Karpas-422 (cell line): ENCODE results near the gene SESN3. TPM values are rescaled to one million over a fixed set of nuclear protein-coding genes. Genes with fewer than 3 reads are reported as not detected.

Experiments used
- DNase-seq: peaks from one replicate; pipeline ENCODE4 v3.0.0-alpha.2; 2015
- H2AFZ ChIP-seq: fragments of 200-600 bp; sonication (generic); 2 replicates; pipeline ENCODE4 v1.6.1; 2014; ENCODE audit warnings: antibody characterized with exemption, low read length, mixed read lengths
- H3K27ac ChIP-seq: fragments of 200-600 bp; sonication (generic); 2 replicates; pipeline ENCODE4 v1.5.1; 2014; ENCODE audit warnings: mild to moderate bottlenecking, low read length, moderate library complexity
- H3K27me3 ChIP-seq: fragments of 200-600 bp; sonication (generic); 2 replicates; pipeline ENCODE4 v1.6.1; 2014; ENCODE audit warnings: low read length, mixed read lengths
- H3K36me3 ChIP-seq: fragments of 200-600 bp; sonication (generic); 2 replicates; pipeline ENCODE4 v1.6.1; 2014; ENCODE audit warnings: low read length, mixed read lengths; ENCODE audit not compliant: insufficient read depth
- H3K4me1 ChIP-seq: fragments of 200-600 bp; sonication (generic); 2 replicates; pipeline ENCODE4 v1.6.1; 2014; ENCODE audit warnings: mild to moderate bottlenecking, low read length, mixed read lengths
- H3K4me2 ChIP-seq: fragments of 200-600 bp; sonication (generic); 2 replicates; pipeline ENCODE4 v1.6.1; 2014; ENCODE audit warnings: low read length, low read depth, mild to moderate bottlenecking; ENCODE audit not compliant: poor library complexity, severe bottlenecking
- H3K4me3 ChIP-seq: fragments of 200-600 bp; sonication (generic); 2 replicates; pipeline ENCODE4 v1.5.1; 2014; ENCODE audit warnings: mild to moderate bottlenecking, antibody characterized with exemption, low read length, mixed read lengths
- H3K79me2 ChIP-seq: fragments of 200-600 bp; sonication (generic); 2 replicates; pipeline ENCODE4 v1.6.1; 2014; ENCODE audit warnings: mild to moderate bottlenecking, low read length, mixed read lengths
- H3K9ac ChIP-seq: fragments of 200-600 bp; sonication (generic); 2 replicates; pipeline ENCODE4 v1.6.0; 2014; ENCODE audit warnings: low read length
- H3K9me2 ChIP-seq: fragments of 200-600 bp; sonication (generic), shearing (Covaris generic); replicated peaks from 2 replicates; pipeline ENCODE4 v1.6.0; 2014; ENCODE audit warnings: mild to moderate bottlenecking, low read length, moderate library complexity; ENCODE audit not compliant: insufficient read depth
- H3K9me3 ChIP-seq: fragments of 300-700, 200-600 bp; sonication (generic); 2 replicates; pipeline ENCODE4 v1.6.1; 2014; ENCODE audit warnings: low read length, mixed read lengths
- H4K20me1 ChIP-seq: fragments of 200-600 bp; sonication (generic); 2 replicates; pipeline ENCODE4 v1.6.1; 2014; ENCODE audit warnings: mild to moderate bottlenecking, antibody characterized with exemption, low read length, low read depth; ENCODE audit not compliant: insufficient read depth
- total RNA-seq: library from RNA; depleted of rRNA; stranded (reverse); fragments of >200 nt; shearing (Covaris generic); gene quantifications from 2 replicates; pipeline ENCODE4 v1.2.3, GENCODE V29; 2014; ENCODE audit warnings: low replicate concordance

SESN3 gene
- total RNA-seq, 1 experiment from 2014 or later, result 58.9 TPM

GRCh38 chr11:95245581-95245980 lies 14.6 kb upstream of the SESN3 start:
- H3K27me3 ChIP-seq, result no peaks in the 10 kb centered on the region
- DNase-seq, result no peak
- H3K9ac ChIP-seq, result no peak overlapping the region
- peaks cover 46% of the 10 kb centered on the region for H3K4me1 ChIP-seq
- H3K79me2 ChIP-seq, result no peaks in the 10 kb centered on the region
- no peak overlapping the region for H3K4me2 ChIP-seq
- H3K27ac ChIP-seq, result no peak overlapping the region
- H3K9me2 ChIP-seq, result no peaks in the 10 kb centered on the region; the same call in 1 of the 2 replicates
- no peaks in the 10 kb centered on the region for H3K36me3 ChIP-seq
- H3K9me3 ChIP-seq, result no peaks in the 10 kb centered on the region
- no peaks in the 10 kb centered on the region for H4K20me1 ChIP-seq
- H3K4me3 ChIP-seq, result no peak overlapping the region
- H2AFZ ChIP-seq, result no peak overlapping the region

- Histone ChIP-seq H3K36me3 (no peaks in the 10 kb centered on the region), H4K20me1 (no peaks in the 10 kb centered on the region), H3K9me3 (no peaks in the 10 kb centered on the region), H3K79me2 (no peaks in the 10 kb centered on the region), H3K9ac (no peak overlapping the region), H3K9me2 (no peaks in the 10 kb centered on the region; the same call in 1 of the 2 replicates), H2AFZ (no peak overlapping the region), H3K4me2 (no peak overlapping the region), H3K27me3 (no peaks in the 10 kb centered on the region), H3K4me1 (peaks cover 46% of the 10 kb centered on the region), H3K4me3 (no peak overlapping the region), H3K27ac (no peak overlapping the region)
- DNase-seq, result no peak
Measured at GRCh38 chr11:95245038-95245437, 14.0 kb upstream of the SESN3 start.

- Histone ChIP-seq H3K9ac (no peak overlapping the region), H3K27me3 (no peaks in the 10 kb centered on the region), H2AFZ (0 out of 2 replicates have a peak overlapping the region, but pooled peaks have one; percentile 2), H3K4me1 (peaks cover 35% of the 10 kb centered on the region), H3K4me3 (no peak overlapping the region), H3K27ac (no peak overlapping the region), H3K9me2 (no peaks in the 10 kb centered on the region; the same call in 1 of the 2 replicates), H3K79me2 (no peaks in the 10 kb centered on the region), H3K9me3 (no peaks in the 10 kb centered on the region), H4K20me1 (no peaks in the 10 kb centered on the region), H3K36me3 (no peaks in the 10 kb centered on the region), H3K4me2 (no peak overlapping the region)
- no peak for DNase-seq
Measured at GRCh38 chr11:95243673-95244072, 12.7 kb upstream of the SESN3 start.

- Histone ChIP-seq H4K20me1 (no peaks in the 10 kb centered on the region), H3K79me2 (no peaks in the 10 kb centered on the region), H3K27ac (no peak overlapping the region), H3K9me3 (no peaks in the 10 kb centered on the region), H3K27me3 (no peaks in the 10 kb centered on the region), H3K9ac (no peak overlapping the region), H3K4me3 (no peak overlapping the region), H3K36me3 (no peaks in the 10 kb centered on the region), H3K4me2 (no peak overlapping the region), H3K9me2 (no peaks in the 10 kb centered on the region; the same call in 1 of the 2 replicates), H3K4me1 (peaks cover 28% of the 10 kb centered on the region), H2AFZ (no peak overlapping the region)
- DNase-seq, result no peak
Measured at GRCh38 chr11:95242845-95243605, 12.0 kb upstream of the SESN3 start.

GRCh38 chr11:95242091-95242844 lies 11.3 kb upstream of the SESN3 start:
- peaks cover 24% of the 10 kb centered on the region for H3K4me1 ChIP-seq
- H3K27ac ChIP-seq, result peak overlapping the region; percentile 13; the same call in 1 of the 2 replicates
- H3K79me2 ChIP-seq, result no peaks in the 10 kb centered on the region
- H3K27me3 ChIP-seq, result no peaks in the 10 kb centered on the region
- peak overlapping the region; percentile 74 for H3K4me2 ChIP-seq
- peak overlapping the region; percentile 94 for H2AFZ ChIP-seq
- H3K4me3 ChIP-seq, result peak overlapping the region; percentile 51
- H3K36me3 ChIP-seq, result no peaks in the 10 kb centered on the region
- H3K9me3 ChIP-seq, result no peaks in the 10 kb centered on the region
- H3K9me2 ChIP-seq, result no peaks in the 10 kb centered on the region; the same call in 1 of the 2 replicates
- no peaks in the 10 kb centered on the region for H4K20me1 ChIP-seq
- peak overlapping the region; percentile 49 for H3K9ac ChIP-seq
- DNase-seq, result peak; percentile 72

- H2AFZ ChIP-seq, result peak overlapping the region; percentile 94
- H3K27ac ChIP-seq, result peak overlapping the region; percentile 13
- H4K20me1 ChIP-seq, result no peaks in the 10 kb centered on the region
- H3K79me2 ChIP-seq, result no peaks in the 10 kb centered on the region
- no peaks in the 10 kb centered on the region for H3K27me3 ChIP-seq
- H3K9ac ChIP-seq, result peak overlapping the region; percentile 49
- peak; percentile 88 for DNase-seq
- peak overlapping the region; percentile 74 for H3K4me2 ChIP-seq
- H3K9me2 ChIP-seq, result no peaks in the 10 kb centered on the region; the same call in 1 of the 2 replicates
- H3K4me3 ChIP-seq, result peak overlapping the region; percentile 51
- no peaks in the 10 kb centered on the region for H3K36me3 ChIP-seq
- no peaks in the 10 kb centered on the region for H3K9me3 ChIP-seq
- peaks cover 24% of the 10 kb centered on the region for H3K4me1 ChIP-seq
Measured at GRCh38 chr11:95241681-95242081, 10.7 kb upstream of the SESN3 start.

GRCh38 chr11:95239871-95240649 lies 9.1 kb upstream of the SESN3 start:
- H3K79me2 ChIP-seq, result no peaks in the 10 kb centered on the region
- no peak overlapping the region for H3K9ac ChIP-seq
- DNase-seq, result no peak
- H2AFZ ChIP-seq, result no peak overlapping the region
- no peak overlapping the region for H3K27ac ChIP-seq
- H4K20me1 ChIP-seq, result no peaks in the 10 kb centered on the region
- H3K9me2 ChIP-seq, result no peaks in the 10 kb centered on the region; the same call in 1 of the 2 replicates
- no peaks in the 10 kb centered on the region for H3K36me3 ChIP-seq
- H3K9me3 ChIP-seq, result no peaks in the 10 kb centered on the region
- H3K4me2 ChIP-seq, result no peak overlapping the region
- no peak overlapping the region for H3K4me3 ChIP-seq
- peaks cover 24% of the 10 kb centered on the region for H3K4me1 ChIP-seq
- H3K27me3 ChIP-seq, result no peaks in the 10 kb centered on the region
